IMR-90 (cell line): ENCODE results near the gene ENKUR. TPM values are rescaled to one million over a fixed set of nuclear protein-coding genes. Genes with fewer than 3 reads are reported as not detected.

Source experiments
- ATAC-seq: fragments of 200-7000 bp; cut with Tn5 transposase; 2 replicates; pipeline ENCODE4 v1.9.1; 2020; ENCODE audit warnings: low read depth, mild to moderate bottlenecking, moderate library complexity
- BruUV-seq: library from RNA; stranded (reverse); fragments of 400-500 nt; replicated peaks from 2 replicates; lab custom pipeline; 2021; lab: Mats Ljungman, UMichigan
- CTCF ChIA-PET: fragments of 300-600 bp; formaldehyde crosslinking; extraction: SDS; loops from one replicate; lab custom pipeline; 2021; ENCODE audit warnings: antibody characterized with exemption; lab: Yijun Ruan, JAX
- POLR2A ChIA-PET: fragments of 300-600 bp; sonication (Branson Sonifier 250); formaldehyde crosslinking; loops from one replicate; lab custom pipeline; 2022; ENCODE audit warnings: antibody characterized with exemption; ENCODE audit not compliant: unreplicated experiment; lab: Charles Lee
- DNase-seq: peaks from one replicate; pipeline ENCODE4 v3.0.0; 2013
- H2AFZ ChIP-seq: replicated peaks from 2 replicates; pipeline ENCODE3; 2013; ENCODE audit warnings: low read length, mild to moderate bottlenecking; ENCODE audit not compliant: poor library complexity
- H2AK5ac ChIP-seq: 2 replicates; pipeline ENCODE4 v1.6.1; 2013; ENCODE audit warnings: low read depth, low read length, inconsistent platforms
- H2AK9ac ChIP-seq: replicated peaks from 2 replicates; pipeline ENCODE3; 2013; ENCODE audit warnings: mild to moderate bottlenecking, low read depth, low read length, moderate library complexity; ENCODE audit not compliant: poor library complexity
- H2BK120ac ChIP-seq: 2 replicates; pipeline ENCODE4 v1.6.1; 2013; ENCODE audit warnings: low read depth, low read length, inconsistent platforms
- H2BK15ac ChIP-seq: 3 replicates; pipeline ENCODE4 v1.6.1; 2013; ENCODE audit warnings: low read depth, low read length, inconsistent platforms
- H2BK20ac ChIP-seq: 2 replicates; pipeline ENCODE4 v1.6.1; 2013; ENCODE audit warnings: low read depth, mild to moderate bottlenecking, inconsistent platforms, low read length, moderate library complexity
- H2BK5ac ChIP-seq: 2 replicates; pipeline ENCODE4 v1.6.1; 2013; ENCODE audit warnings: mild to moderate bottlenecking, low read depth, low read length, inconsistent platforms; ENCODE audit not compliant: poor library complexity, severe bottlenecking
- H3K14ac ChIP-seq: replicated peaks from 2 replicates; pipeline ENCODE4 v1.6.1; 2013; ENCODE audit warnings: low read depth, low read length, inconsistent platforms
- H3K18ac ChIP-seq: 2 replicates; pipeline ENCODE4 v1.6.1; 2013; ENCODE audit warnings: low read depth, low read length, control low read depth
- H3K23ac ChIP-seq: 2 replicates; pipeline ENCODE4 v1.6.1; 2013; ENCODE audit warnings: low read depth, low read length, inconsistent platforms
- H3K27ac ChIP-seq: 2 replicates; pipeline ENCODE4 v1.5.1; 2013; ENCODE audit warnings: mild to moderate bottlenecking, control low read depth, low read length; ENCODE audit not compliant: insufficient read depth
- H3K27me3 ChIP-seq: 2 replicates; pipeline ENCODE4 v1.6.1; 2013; ENCODE audit warnings: low read length; ENCODE audit not compliant: control insufficient read depth, insufficient read depth
- H3K36me3 ChIP-seq: 2 replicates; pipeline ENCODE4 v1.6.1; 2013; ENCODE audit warnings: low read length, mixed read lengths; ENCODE audit not compliant: control insufficient read depth, insufficient read depth
- H3K4ac ChIP-seq: 2 replicates; pipeline ENCODE4 v1.6.1; 2013; ENCODE audit warnings: low read depth, low read length, inconsistent platforms
- H3K4me1 ChIP-seq: 2 replicates; pipeline ENCODE4 v1.6.1; 2013; ENCODE audit warnings: low read length, mixed read lengths; ENCODE audit not compliant: control insufficient read depth, insufficient read depth
- H3K4me2 ChIP-seq: 2 replicates; pipeline ENCODE4 v1.6.1; 2013; ENCODE audit warnings: low read depth, mild to moderate bottlenecking, control low read depth, low read length, moderate library complexity
- H3K4me3 ChIP-seq: 2 replicates; pipeline ENCODE4 v1.5.1; 2013; ENCODE audit warnings: low read depth, mild to moderate bottlenecking, control low read depth, low read length, moderate library complexity; ENCODE audit not compliant: insufficient read depth
- H3K56ac ChIP-seq: 2 replicates; pipeline ENCODE4 v1.6.1; 2013; ENCODE audit warnings: low read length, inconsistent platforms; ENCODE audit not compliant: insufficient read depth; ENCODE audit errors: extremely low read depth
- H3K79me1 ChIP-seq, 2 experiments: 2 replicates each; pipeline ENCODE4 v1.6.1; 2013; ENCODE audit warnings: low read length in 2 of 2, inconsistent platforms in 1 of 2, low read depth in 1 of 2
- H3K9ac ChIP-seq: 2 replicates; pipeline ENCODE4 v1.6.1; 2013; ENCODE audit warnings: low read depth, low read length, control low read depth
- H3K9me1 ChIP-seq: 2 replicates; pipeline ENCODE4 v1.6.1; 2013; ENCODE audit warnings: low read length, inconsistent platforms; ENCODE audit not compliant: insufficient read depth
- H3K9me3 ChIP-seq: 2 replicates; pipeline ENCODE4 v1.6.1; 2013; ENCODE audit warnings: low read length; ENCODE audit not compliant: control insufficient read depth, insufficient read depth
- H4K20me1 ChIP-seq: 2 replicates; pipeline ENCODE4 v1.6.1; 2013; ENCODE audit warnings: low read length, inconsistent platforms; ENCODE audit not compliant: insufficient read depth
- H4K5ac ChIP-seq: 2 replicates; pipeline ENCODE4 v1.6.1; 2013; ENCODE audit warnings: mild to moderate bottlenecking, low read depth, low read length, control low read depth
- H4K8ac ChIP-seq, 2 experiments: 2 replicates each; pipeline ENCODE4 v1.6.1; 2013; ENCODE audit warnings: low read depth in 2 of 2, low read length in 2 of 2, control low read depth in 1 of 2, inconsistent platforms in 1 of 2
- H4K91ac ChIP-seq: 2 replicates; pipeline ENCODE4 v1.6.1; 2013; ENCODE audit warnings: low read depth, low read length, inconsistent platforms; ENCODE audit not compliant: insufficient read depth
- CEBPB ChIP-seq: IDR thresholded peaks from 2 replicates; pipeline ENCODE4 v1.6.1; 2012; ENCODE audit warnings: low read depth, low read length, improper control_type of control experiment
- FOS ChIP-seq: fragments of 150-350 bp; IDR thresholded peaks from 2 replicates; pipeline ENCODE4 v1.6.1; 2016; ENCODE audit warnings: low read depth, low read length
- MAZ ChIP-seq: IDR thresholded peaks from 2 replicates; pipeline ENCODE4 v1.6.1; 2012; ENCODE audit warnings: low read depth, mild to moderate bottlenecking, low read length, improper control_type of control experiment, moderate library complexity, borderline replicate concordance
- NFE2L2 ChIP-seq: fragments of 150-350 bp; IDR thresholded peaks from 2 replicates; pipeline ENCODE4 v1.6.1; 2016; ENCODE audit warnings: low read depth, mild to moderate bottlenecking, low read length
- RAD21 ChIP-seq: IDR thresholded peaks from 2 replicates; pipeline ENCODE4 v1.6.1; 2012; ENCODE audit warnings: low read length, improper control_type of control experiment
- RFX5 ChIP-seq: IDR thresholded peaks from 2 replicates; pipeline ENCODE4 v1.8.0; 2012; ENCODE audit warnings: low read depth, mild to moderate bottlenecking, low read length, moderate library complexity
- WGBS, 2 experiments: methylation state at CpG; one replicate each; pipeline versions ENCODE4 v1.1.5 to v1.1.7; 2013; ENCODE audit warnings: missing lambda C conversion rate in 2 of 2; ENCODE audit not compliant: insufficient read length in 1 of 2; ENCODE audit errors: extremely low coverage in 2 of 2; 5-methylcytosine and 5-hydroxymethylcytosine counted together
- dilution Hi-C: fragments of 300-500 bp; cut with HindIII; formaldehyde crosslinking; loops from one replicate; pipeline ENCODE4 v1.14.3; 2018; ENCODE audit warnings: low sequenced_read_pairs; ENCODE audit not compliant: unreplicated experiment
- in situ Hi-C: fragments of 300-500 bp; cut with MboI; formaldehyde crosslinking; loops from 3 replicates; pipeline ENCODE4 v1.14.3; 2019; ENCODE audit warnings: low sequenced_read_pairs, inconsistent platforms, mixed read lengths
- intact Hi-C: fragments of 100-400 bp; cut with micrococcal nuclease; formaldehyde crosslinking; loops from 2 replicates; pipeline ENCODE4 v1.10.0; 2022
- polyA plus RNA-seq, 3 experiments: library from polyadenylated mRNA; depleted of rRNA; stranded (reverse); fragments of >200 nt; gene quantifications; 2 replicates each; pipeline ENCODE4 v1.2.3, GENCODE V29; 2012; ENCODE audit warnings: low replicate concordance in 1 of 3
- total RNA-seq: library from RNA; depleted of rRNA; stranded (reverse); fragments of >200 nt; gene quantifications from 2 replicates; pipeline ENCODE4 v1.2.3, GENCODE V29; 2012
- TF ChIP-seq, protein P1 (sequence below): conservative IDR thresholded peaks from 2 replicates; pipeline ENCODE4 v1.5.1; 2012; ENCODE audit warnings: mild to moderate bottlenecking, low read depth, low read length, improper control_type of control experiment
- TF ChIP-seq, protein P2 (sequence below): fragments of 150-350 bp; IDR thresholded peaks from 2 replicates; pipeline ENCODE4 v1.6.1; 2017; ENCODE audit warnings: mild to moderate bottlenecking, antibody characterized with exemption, low read length, low read depth

Gene ENKUR
- total and polyA plus RNA-seq, 2 of the 4 experiments (the other 2 are of a cell fraction), result not detected

DNA sequence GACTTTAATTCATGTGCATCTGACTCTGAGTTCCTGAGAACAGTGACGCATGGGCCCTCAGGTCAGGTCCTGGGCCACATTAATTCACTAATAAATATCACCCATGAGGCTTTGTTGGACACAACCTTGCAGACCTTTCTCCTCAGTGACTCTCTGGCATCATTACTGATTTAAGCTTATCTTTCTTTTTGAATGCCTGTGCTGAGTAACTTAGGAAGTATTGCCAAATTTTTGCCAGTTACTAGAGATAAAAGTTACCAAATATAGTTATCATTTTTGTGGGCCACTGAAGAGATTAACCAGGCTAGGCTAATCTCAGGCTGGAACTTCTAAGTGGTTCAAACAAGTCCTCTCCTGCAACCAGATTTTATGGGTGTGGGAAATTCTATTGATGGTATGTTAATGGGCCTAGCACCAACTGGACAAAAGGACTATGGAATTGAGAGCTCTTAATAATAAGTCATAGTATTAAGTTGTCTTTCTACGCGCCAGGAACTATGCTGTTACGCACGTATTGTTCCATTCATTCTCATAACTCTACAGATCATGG is 34.7 kb downstream of the ENKUR start:
- Histone ChIP-seq H2BK15ac (no peak overlapping the region), H3K14ac (no peak overlapping the region), H2BK120ac (no peak overlapping the region), H2AFZ (no peak overlapping the region), H4K91ac (no peak overlapping the region), H3K36me3 (no peaks in the 10 kb centered on the region), H4K5ac (no peak overlapping the region), H3K9ac (no peak overlapping the region), H2AK9ac (no peak overlapping the region), H3K23ac (no peak overlapping the region), H3K56ac (no peak overlapping the region), H3K4me1 (no peaks in the 10 kb centered on the region), H3K4me2 (no peak overlapping the region), H4K20me1 (no peaks in the 10 kb centered on the region), H3K79me1 (no peaks in the 10 kb centered on the region), H4K8ac (no peak overlapping the region), H3K9me1 (no peaks in the 10 kb centered on the region), H3K9me3 (no peaks in the 10 kb centered on the region), H2AK5ac (no peak overlapping the region), H3K18ac (no peak overlapping the region), H2BK5ac (no peak overlapping the region), H3K27ac (no peak overlapping the region), H3K27me3 (no peaks in the 10 kb centered on the region), H2BK20ac (no peak overlapping the region), H3K4me3 (no peak overlapping the region), H3K4ac (no peak overlapping the region)
- TF ChIP-seq RAD21 (no peak), MAZ (no peak), CEBPB (no peak), RFX5 (no peak), NFE2L2 (no peak), FOS (no peak)
- TF ChIP-seq, protein P1, sequence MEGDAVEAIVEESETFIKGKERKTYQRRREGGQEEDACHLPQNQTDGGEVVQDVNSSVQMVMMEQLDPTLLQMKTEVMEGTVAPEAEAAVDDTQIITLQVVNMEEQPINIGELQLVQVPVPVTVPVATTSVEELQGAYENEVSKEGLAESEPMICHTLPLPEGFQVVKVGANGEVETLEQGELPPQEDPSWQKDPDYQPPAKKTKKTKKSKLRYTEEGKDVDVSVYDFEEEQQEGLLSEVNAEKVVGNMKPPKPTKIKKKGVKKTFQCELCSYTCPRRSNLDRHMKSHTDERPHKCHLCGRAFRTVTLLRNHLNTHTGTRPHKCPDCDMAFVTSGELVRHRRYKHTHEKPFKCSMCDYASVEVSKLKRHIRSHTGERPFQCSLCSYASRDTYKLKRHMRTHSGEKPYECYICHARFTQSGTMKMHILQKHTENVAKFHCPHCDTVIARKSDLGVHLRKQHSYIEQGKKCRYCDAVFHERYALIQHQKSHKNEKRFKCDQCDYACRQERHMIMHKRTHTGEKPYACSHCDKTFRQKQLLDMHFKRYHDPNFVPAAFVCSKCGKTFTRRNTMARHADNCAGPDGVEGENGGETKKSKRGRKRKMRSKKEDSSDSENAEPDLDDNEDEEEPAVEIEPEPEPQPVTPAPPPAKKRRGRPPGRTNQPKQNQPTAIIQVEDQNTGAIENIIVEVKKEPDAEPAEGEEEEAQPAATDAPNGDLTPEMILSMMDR, result no peak
- TF ChIP-seq, protein P2, sequence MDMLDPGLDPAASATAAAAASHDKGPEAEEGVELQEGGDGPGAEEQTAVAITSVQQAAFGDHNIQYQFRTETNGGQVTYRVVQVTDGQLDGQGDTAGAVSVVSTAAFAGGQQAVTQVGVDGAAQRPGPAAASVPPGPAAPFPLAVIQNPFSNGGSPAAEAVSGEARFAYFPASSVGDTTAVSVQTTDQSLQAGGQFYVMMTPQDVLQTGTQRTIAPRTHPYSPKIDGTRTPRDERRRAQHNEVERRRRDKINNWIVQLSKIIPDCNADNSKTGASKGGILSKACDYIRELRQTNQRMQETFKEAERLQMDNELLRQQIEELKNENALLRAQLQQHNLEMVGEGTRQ, result no peak
- POLR2A ChIA-PET, result no interaction called here
- CTCF ChIA-PET, result no interaction called here
- DNase-seq (no peak), ATAC-seq (no peak)
- intact Hi-C loops, result no loop called here
- BruUV-seq, result no TSS peak
- WGBS, 2 experiments, result no CpG with 5 or more reads among the region's 5 CpGs
- in situ Hi-C loops, result loop anchor here (10.0 kb wide), 1 partner anchor 346 kb away; no protein-coding TSS in a partner anchor
- dilution Hi-C loops, result no loop called here
